Stromal cell of bone marrow (primary cell): ENCODE data around the gene ZNF501.

Experiments used
- DNase-seq: peaks from one replicate; pipeline ENCODE4 v3.0.0-alpha.2; 2012; ENCODE audit warnings: low read depth

ZNF501 gene

DNA sequence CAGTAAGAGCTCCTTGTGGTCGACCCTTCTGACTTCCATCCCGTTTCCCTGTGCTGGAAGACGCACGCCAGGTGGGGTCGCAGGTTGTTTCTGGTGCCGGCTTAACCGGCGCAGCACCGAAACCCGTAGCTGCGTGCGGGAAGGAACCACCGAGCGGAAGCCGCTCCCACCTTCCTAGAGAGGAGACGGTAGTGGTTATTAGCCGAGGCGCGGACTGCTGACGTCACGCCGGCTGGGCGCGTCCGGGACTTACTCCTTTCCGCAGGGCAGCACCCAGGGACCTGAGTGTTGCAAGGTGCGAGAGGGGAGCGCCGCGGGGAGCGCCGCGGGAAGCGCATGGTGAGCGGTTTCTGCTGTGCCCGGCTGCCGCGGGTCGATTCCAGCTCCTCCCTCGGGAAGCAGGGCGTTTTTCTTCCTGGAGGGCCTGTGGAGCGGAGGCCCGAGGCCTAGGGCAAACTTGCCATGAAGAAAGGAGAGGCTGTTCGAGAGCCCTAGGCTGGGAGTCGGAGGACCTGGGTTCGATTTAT is at the start of gene ZNF501:
Gene ZNF501 (plus strand): TSS at position 252 of the 527 bp plus-strand sequence. CDS start 4,787 bp downstream, outside the sequence.
- DNase-seq, result peak; percentile 77

DNA sequence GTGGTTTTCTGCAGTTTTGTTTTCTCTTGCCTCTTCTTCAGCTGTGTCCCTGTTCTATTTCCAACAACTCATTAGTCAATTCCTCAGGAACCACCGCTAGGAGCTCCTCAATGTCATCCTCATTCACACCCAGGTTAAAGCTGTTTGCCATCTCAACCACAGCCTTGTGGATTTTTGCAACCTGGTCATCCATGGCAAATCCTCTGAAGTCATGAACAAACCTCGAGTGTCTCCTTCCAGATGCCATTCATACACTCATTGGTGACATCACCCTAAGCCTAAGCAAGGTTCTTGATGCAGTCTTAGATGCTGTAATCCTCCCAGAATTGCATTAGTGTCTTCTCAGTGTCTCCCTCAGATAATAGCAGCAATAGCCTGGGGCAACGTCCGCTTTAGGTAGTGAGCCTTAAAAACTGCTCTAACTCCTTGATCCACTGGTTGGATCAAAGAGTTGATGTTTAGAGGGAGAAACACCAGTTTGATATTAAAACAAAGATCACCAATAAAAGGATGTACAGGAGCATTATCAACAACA is 48.4 kb upstream of the ZNF501 start:
- no peak for DNase-seq

DNA sequence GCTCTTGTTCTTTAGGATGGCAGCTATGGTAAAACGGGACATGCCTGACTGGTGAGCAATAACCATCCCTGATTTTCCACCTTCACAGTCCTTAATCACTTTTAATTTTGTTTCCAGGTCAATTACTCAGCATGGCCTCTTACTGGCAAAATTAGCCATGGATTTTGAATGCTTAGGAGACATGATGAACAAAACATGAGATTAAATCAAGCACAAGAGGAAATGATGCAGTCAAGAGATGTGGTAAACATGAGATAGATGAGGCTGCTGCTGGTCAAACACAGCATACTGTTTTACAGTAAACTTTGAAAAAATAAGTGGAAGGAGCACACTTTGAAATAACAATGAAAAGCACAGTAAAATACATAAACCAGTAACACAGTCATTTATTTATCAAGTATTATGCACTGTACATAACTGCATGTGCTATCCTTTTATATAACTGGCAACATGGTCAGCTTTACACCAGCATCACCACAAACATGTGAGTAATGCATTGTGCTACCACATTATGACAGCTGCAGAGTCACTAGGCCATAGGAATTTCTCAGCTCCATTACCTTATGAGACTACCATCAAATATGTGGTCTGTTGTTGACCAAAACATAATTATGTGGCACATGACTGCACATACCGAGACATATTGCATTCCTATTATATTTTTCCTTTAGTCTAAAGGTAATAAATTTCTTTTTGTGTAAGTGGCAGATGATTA is 47.1 kb upstream of the ZNF501 start:
- DNase-seq, result no peak

DNA sequence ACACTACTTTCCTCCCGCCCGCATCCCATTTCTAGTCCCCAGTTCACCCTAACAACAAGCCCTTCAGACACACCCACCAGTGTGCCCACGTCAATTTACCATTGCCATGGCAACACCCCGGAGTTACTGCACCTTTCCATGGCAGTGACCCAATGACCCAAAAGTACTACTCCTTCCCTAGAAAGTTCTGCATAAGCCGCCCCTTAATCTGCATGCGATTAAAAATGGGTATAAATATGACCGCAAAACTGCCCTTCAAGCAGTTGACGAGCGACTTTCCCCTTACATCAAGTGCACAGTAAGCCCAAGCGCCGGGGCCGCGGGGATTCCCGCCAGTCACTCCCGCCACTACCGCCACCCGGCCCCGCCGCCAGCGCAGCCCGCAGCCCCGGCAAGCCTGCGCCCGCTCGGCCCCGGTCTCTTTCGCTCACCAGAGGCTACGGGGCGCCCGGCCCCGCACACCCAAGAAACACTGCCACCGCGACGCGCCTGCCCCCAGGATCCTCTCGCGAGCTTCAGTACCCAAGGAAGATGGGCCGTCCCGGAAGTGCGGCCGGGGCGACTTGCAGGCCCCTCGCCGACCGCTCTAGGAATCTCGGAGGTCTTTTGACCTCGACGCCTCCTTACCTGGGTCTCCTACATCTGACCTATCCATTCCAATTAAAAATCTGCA is 44.2 kb upstream of the ZNF501 start:
- DNase-seq, result peak; percentile 70

DNA sequence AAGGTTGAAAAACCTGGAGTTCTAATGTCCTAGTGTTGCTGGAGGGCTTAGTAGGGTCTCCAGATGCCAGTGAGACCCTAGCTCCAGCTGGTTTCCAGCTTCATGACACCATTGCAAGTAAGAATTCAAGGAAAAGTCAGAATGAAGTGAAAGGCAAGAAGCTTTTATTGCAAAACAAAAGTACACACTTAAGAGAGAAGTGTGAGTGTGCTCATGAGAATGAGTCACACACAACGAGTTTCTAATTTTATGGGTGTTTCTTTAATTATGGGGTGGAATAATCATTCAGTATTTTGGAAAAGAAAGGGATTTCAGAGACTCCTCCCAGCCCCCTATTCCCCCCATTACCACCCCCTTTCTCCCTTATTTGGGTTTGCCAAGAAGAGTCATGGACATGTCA is 41.5 kb upstream of the ZNF501 start:
- DNase-seq, result no peak

DNA sequence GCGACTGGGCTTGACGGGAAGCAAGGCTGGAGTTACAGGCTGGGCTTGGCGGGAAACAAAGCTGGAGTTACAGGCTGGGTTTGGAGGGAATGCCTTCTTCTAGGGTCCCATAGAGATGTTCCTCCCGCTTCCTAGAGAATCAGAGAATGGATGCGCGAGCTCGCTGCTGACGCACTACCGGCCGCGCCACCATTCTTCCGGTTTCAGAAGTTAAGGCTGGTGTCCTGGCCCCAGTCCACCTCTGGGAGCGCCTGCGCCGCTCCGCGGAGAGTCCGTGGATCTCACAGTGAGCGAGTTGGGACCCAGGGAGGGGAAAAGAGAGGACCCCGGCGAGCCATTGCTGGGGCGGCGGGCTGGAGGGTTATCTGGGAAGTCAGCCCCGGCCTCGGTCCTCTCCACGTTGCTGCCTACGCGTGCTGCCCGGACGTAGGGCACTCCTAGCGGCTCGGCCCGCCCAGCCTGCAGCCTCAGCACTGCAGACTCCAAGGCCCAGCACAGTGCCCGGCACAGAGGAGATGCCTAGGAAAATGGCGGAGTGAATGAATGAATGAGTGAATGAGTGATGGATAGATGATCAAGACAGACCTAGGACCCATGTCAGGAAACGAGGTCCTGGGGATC is 16.9 kb upstream of the ZNF501 start, which contains the start of gene ZNF502:
Gene ZNF502 (plus strand): TSS at position 206 of the 621 bp plus-strand sequence. CDS start 7,602 bp downstream, outside the sequence.
- DNase-seq, result peak; percentile 80

DNA sequence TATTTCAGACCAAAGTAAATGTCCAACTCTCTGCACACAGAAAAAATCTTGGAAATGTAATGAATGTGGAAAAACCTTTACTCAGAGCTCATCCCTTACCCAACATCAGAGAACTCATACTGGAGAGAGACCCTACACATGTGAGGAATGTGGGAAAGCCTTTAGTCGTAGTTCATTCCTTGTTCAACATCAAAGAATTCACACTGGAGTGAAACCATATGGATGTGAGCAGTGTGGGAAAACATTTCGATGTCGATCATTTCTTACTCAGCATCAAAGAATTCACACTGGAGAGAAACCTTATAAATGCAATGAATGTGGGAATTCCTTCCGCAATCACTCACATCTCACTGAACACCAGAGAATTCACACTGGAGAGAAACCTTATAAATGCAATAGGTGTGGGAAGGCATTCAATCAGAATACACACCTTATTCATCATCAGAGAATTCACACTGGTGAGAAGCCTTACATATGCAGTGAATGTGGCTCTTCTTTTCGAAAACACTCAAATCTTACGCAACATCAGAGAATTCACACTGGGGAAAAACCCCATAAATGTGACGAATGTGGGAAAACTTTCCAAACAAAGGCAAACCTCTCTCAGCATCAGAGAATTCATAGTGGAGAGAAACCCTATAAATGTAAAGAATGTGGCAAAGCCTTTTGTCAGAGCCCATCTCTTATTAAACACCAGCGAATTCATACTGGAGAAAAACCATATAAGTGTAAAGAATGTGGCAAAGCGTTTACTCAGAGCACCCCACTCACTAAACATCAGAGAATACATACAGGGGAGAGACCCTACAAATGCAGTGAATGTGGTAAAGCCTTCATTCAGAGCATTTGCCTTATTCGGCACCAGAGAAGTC is 8.0 kb upstream of the ZNF501 start:
- no peak for DNase-seq

DNA sequence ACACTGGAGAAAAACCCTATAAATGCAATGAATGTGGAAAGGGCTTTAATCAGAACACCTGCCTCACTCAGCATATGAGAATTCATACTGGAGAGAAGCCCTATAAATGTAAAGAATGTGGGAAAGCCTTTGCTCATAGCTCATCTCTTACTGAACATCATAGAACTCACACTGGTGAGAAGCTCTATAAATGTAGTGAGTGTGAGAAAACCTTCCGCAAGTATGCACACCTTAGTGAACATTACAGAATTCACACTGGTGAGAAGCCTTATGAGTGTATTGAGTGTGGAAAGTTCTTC is 7.4 kb upstream of the ZNF501 start:
- DNase-seq, result no peak

DNA sequence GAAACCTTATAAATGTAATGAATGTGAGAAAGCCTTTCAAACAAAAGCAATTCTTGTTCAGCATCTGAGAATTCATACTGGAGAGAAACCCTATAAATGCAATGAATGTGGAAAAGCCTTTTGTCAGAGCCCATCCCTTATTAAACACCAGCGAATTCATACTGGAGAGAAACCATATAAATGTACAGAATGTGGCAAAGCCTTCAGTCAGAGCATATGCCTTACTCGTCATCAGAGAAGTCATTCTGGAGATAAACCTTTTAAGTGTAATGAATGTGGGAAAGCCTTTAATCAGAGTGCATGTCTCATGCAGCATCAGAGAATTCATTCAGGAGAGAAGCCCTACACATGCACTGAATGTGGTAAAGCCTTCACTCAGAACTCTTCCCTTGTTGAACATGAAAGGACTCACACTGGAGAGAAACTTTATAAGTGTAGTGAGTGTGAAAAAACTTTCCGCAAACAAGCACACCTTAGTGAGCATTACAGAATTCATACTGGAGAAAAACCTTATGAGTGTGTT is 5.3 kb downstream of the ZNF501 start:
- DNase-seq, result no peak

DNA sequence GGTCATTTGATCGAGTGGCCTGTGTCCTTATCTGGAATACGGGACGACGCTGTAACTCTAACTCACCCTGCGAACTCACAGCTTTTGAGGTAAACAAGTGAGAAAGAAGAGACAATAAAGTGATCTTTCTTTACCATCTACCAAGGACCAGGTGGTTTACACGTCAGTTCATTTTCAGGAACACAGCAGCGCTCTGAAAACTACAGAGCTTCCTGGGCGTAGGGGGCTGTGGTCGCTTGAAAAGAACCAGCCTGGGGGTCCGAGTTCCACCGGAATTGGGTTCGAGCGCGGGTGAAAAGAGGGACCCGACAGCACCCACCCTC is 31.6 kb downstream of the ZNF501 start:
- DNase-seq, result no peak

DNA sequence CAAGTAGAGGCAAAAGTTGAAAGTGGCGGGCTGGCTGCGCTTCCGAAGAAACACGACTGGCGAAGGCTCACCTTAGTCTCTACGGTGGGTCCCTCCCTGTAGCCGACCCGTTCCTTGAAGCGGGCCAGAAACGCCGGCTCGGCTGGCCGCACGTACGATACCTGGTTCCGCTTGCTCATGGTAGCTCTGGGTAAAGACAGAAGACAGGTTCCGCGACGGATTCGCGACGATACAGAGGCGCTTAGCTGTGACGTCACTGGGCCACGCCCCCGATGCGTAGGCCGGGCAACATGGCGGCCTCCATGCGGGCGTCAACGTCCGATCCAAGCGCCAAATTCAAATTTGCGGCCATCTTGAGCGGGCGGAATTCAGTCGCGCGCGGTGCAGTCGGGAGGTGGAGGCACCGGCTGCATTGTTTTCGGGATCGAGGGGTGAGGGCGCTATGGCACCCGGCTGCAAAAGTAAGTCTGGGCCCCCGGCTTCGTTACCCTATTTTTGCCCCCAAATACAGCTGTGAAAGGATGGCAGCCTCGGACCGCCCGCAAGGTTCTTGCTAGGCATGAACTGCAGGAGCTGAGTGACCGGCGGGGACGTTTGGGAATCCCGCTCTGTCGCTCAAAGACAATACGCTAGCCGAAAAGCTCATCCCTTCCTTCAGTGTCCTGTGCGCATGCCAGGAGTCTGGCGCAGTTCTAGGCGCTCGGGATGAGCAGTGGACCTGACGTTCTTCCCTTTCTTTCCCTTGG is 32.2 kb downstream of the ZNF501 start, which contains the start of the genes KIAA1143 and KIF15:
Gene KIAA1143 (minus strand): TSS at position 196 of the 746 bp plus-strand sequence. CDS start 17 bp downstream, at position 179.
Gene KIF15 (plus strand): TSS at position 371 of the 746 bp plus-strand sequence. CDS start 72 bp downstream, at position 443.
- peak; percentile 90 for DNase-seq

DNA sequence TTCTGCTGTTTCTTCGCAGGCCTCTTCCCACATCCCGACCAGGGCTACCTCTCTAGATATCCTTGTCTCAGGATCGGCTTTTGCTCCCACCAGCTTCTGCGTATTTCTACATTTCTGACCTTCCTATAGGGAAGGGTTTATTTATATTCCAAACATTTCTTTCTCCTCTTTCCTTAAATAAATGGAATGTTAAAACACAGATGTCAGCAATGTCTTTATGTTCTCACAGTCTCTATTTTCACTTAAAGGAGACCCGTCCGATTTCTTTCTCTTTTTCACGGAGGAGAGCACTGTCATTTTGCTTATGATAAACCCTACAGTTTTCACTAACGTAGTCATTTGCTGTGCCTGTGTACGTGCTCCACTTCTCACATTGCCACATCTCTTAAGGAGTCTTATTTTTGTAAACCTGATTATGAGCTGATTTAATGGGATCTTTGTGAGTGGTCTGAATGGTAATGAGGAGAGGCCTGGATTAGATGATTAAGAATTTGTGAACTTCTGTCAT is 32.8 kb downstream of the ZNF501 start:
- DNase-seq, result peak; percentile 2

DNA sequence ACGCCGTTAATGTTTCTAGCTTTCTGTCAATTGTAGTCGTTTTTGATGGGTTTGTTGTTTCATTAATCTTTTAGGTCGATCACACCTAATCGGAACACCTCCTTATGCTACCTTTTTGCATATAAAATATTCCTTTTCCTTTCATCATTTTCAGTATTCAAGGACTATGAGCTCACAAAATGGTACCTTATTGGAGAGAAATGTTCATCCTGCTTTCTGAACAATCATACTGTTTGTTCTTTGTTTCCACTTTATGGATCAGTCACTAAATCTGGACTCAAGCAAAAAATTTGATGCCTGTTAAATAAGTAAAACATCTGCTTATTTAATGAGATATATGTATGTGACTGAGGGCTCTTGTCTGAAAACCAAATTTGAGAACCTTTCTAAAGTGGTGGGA is 33.3 kb downstream of the ZNF501 start:
- DNase-seq, result no peak

DNA sequence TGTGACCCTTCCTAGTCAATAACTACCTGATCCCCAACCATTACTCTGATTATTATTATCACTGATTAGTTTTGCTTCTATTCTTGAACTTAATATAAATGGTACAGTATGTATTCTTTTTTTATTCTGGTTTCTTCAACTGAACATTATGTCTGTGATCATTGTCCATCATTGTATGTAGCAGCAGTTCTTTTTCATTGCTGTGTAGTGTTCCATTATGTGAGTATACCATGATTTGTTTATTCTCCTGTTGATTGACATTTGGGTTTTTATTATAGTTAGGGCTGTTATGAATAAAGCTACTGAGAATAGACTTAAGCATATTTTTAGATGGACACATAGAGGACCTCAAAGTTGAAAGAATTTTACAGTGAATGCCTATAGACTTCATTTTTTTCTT is 34.8 kb downstream of the ZNF501 start:
- DNase-seq, result no peak

DNA sequence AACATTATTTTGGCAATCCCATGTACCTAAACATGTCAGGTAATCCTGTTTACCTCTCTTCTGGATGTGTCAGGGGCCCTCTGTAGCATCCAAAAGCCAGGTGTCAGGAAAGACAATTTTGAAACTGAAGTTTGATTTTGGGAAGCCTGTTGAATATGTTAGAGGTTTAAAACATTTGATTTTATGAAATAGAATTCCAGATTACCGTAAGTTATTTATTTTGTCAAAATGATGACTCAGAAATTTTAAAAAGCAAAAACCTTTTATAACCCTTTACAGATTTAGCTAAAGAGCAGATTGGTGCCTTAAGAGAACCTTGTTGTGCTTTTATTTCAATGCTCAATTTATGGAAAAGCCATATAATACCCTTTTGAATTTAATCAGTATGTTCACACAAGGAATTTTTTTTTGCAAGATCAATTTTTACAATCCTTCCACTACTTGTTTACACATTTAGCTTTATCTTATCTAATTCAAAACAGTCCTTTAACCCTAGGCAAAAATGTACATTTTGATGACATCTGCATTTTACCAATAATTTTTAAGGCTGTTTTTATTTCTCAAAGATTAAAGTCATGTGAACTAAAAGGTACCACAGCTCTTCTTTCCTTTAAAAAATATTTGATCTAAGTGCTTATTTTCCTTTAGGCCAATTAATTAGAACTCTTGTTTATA is 42.1 kb downstream of the ZNF501 start:
- no peak for DNase-seq

DNA sequence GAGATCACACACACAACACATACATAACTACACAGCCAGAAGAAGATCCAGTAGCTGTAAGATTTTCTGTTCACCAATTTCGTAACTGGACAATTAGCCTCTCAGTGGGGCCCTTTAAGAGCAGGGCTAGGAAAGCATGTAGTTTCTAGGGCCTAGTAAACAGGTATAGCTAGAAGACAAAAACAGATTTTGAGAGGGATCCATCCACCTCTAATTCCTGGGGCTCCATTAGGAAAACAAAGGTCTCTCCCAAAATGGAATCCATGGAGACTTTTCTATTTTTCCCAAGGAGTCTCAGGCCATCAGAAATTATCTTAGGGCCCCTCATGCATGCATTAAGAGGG is 42.6 kb downstream of the ZNF501 start:
- no peak for DNase-seq

DNA sequence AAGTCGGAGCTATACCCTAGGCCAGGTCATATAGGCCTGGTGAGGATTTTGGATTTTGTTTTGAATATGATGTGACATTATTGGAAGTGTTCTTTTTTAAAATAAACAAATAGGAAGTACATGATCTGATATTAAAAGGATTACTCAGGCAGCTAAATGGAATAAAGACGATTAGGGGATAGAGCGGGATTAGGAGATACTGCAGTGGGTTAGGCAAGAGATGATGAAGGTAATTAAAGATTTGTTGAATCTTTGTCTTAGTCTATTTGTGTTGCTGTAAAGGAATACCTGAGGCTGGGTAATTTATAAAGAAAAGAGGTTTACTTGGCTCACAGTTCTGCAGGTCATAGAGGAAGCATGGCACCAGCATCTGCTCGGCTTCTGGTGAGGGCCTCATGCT is 53.5 kb downstream of the ZNF501 start:
- no peak for DNase-seq
